Parathyroid adenoma (tissue), 2 donors: ENCODE measurements around the gene SPTAN1.
A peak's percentile ranks its signal among the peaks of the same experiment; 100 is the strongest.

ENCODE experiments used
- H2AFZ ChIP-seq: fragments of 300-600 bp; sonication (generic); one replicate; pipeline ENCODE4 v1.7.0; 2017; ENCODE audit warnings: antibody characterized with exemption, mild to moderate bottlenecking
- H3K27ac ChIP-seq: fragments of 300-600 bp; sonication (generic); one replicate; pipeline ENCODE4 v1.7.0; 2017
- H3K27me3 ChIP-seq: fragments of 300-600 bp; sonication (generic); one replicate; pipeline ENCODE4 v1.7.0; 2017; ENCODE audit warnings: low read length; ENCODE audit not compliant: control insufficient read depth, insufficient read depth
- H3K36me3 ChIP-seq: fragments of 300-600 bp; sonication (generic); one replicate; pipeline ENCODE4 v1.7.0; 2017; ENCODE audit warnings: low read length; ENCODE audit not compliant: control insufficient read depth, insufficient read depth
- H3K4me1 ChIP-seq: fragments of 300-600 bp; sonication (generic); one replicate; pipeline ENCODE4 v1.7.0; 2017; ENCODE audit warnings: control low read depth
- H3K4me2 ChIP-seq: fragments of 300-600 bp; sonication (generic); one replicate; pipeline ENCODE4 v1.7.0; 2017; ENCODE audit warnings: low read length
- H3K4me3 ChIP-seq: fragments of 300-600 bp; sonication (generic); one replicate; pipeline ENCODE4 v1.7.0; 2017; ENCODE audit warnings: low read depth, low read length
- H3K79me2 ChIP-seq: fragments of 300-600 bp; sonication (generic); one replicate; pipeline ENCODE4 v1.7.0; 2017; ENCODE audit warnings: control low read depth
- H3K9ac ChIP-seq: fragments of 300-600 bp; sonication (generic); one replicate; pipeline ENCODE4 v1.7.0; 2017; ENCODE audit warnings: mild to moderate bottlenecking
- H3K9me3 ChIP-seq: fragments of 300-600 bp; sonication (generic); one replicate; pipeline ENCODE4 v1.7.0; 2017; ENCODE audit warnings: low read length; ENCODE audit not compliant: control insufficient read depth
- TF ChIP-seq, protein P1 (sequence below): fragments of 300-600 bp; sonication (generic); IDR thresholded peaks from one replicate; pipeline ENCODE4 v1.7.0; 2017; ENCODE audit warnings: antibody characterized with exemption, mild to moderate bottlenecking
- donor health status: primary hyperparathyroidism.

SPTAN1 gene

DNA sequence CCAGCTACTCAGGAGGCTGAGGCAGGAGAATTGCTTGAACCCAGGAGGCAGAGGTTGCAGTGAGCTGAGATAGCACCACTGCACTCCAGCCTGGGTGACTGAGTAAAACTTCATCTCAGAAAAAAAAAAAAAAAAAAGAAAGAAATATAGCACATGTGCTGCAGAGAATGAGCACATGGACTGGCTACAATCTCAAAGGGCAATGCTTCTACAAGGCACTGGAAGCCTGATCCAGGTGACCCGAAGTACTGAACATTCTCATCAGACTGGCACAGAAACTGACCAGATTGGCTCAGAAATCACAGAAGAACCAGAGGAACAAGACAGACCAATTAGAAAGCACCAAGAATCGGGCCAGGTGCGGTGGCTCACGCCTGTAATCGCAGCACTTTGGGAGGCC, 99.4 kb downstream of the SPTAN1 start:
- H3K27me3 ChIP-seq, result no peaks in the 10 kb centered on the region
- no peaks in the 10 kb centered on the region for H3K9me3 ChIP-seq
- no peaks in the 10 kb centered on the region for H3K4me1 ChIP-seq
- no peak overlapping the region for H3K9ac ChIP-seq
- no peak overlapping the region for H3K27ac ChIP-seq
- no peak overlapping the region for H2AFZ ChIP-seq
- no peak overlapping the region for H3K4me2 ChIP-seq
- TF ChIP-seq, protein P1, sequence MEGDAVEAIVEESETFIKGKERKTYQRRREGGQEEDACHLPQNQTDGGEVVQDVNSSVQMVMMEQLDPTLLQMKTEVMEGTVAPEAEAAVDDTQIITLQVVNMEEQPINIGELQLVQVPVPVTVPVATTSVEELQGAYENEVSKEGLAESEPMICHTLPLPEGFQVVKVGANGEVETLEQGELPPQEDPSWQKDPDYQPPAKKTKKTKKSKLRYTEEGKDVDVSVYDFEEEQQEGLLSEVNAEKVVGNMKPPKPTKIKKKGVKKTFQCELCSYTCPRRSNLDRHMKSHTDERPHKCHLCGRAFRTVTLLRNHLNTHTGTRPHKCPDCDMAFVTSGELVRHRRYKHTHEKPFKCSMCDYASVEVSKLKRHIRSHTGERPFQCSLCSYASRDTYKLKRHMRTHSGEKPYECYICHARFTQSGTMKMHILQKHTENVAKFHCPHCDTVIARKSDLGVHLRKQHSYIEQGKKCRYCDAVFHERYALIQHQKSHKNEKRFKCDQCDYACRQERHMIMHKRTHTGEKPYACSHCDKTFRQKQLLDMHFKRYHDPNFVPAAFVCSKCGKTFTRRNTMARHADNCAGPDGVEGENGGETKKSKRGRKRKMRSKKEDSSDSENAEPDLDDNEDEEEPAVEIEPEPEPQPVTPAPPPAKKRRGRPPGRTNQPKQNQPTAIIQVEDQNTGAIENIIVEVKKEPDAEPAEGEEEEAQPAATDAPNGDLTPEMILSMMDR, result no peak
- H3K4me3 ChIP-seq, result no peak overlapping the region
- H3K79me2 ChIP-seq, result no peaks in the 10 kb centered on the region
- H3K36me3 ChIP-seq, result no peaks in the 10 kb centered on the region

DNA sequence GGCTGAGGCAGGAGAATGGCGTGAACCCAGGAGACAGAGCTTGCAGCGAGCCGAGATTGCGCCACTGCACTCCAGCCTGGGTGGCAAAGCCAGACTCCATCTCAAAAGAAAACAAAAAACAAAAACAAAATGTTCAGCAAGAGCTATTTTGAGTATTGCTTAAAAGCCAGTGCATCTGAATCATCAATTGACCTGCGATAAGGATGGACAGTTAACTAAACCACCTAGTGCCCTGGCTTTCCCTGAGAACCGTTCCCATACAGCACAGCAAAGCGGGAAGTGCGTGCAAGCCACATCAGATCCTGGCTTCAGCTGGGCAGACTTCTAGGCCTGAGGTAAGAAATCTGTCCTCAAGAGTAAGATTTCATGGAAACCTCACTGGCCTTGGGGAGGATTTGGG, 101.5 kb downstream of the SPTAN1 start:
- H3K27ac ChIP-seq, result no peak overlapping the region
- no peak overlapping the region for H3K4me2 ChIP-seq
- H3K9ac ChIP-seq, result no peak overlapping the region

GRCh38 chr9:128654481-128654880, 102.1 kb downstream of the SPTAN1 start:
- Histone ChIP-seq H3K27ac (no peak overlapping the region), H3K4me3 (no peak overlapping the region), H3K27me3 (no peaks in the 10 kb centered on the region), H3K9me3 (no peaks in the 10 kb centered on the region), H2AFZ (no peak overlapping the region), H3K4me2 (no peak overlapping the region), H3K4me1 (no peaks in the 10 kb centered on the region), H3K36me3 (no peaks in the 10 kb centered on the region), H3K9ac (no peak overlapping the region), H3K79me2 (no peaks in the 10 kb centered on the region)
- TF ChIP-seq, protein P1, result no peak

More for the DNA sequence above, 101.5 kb downstream of the SPTAN1 start:
- Histone ChIP-seq H3K79me2 (no peaks in the 10 kb centered on the region), H3K27me3 (no peaks in the 10 kb centered on the region), H2AFZ (no peak overlapping the region), H3K4me3 (no peak overlapping the region), H3K36me3 (no peaks in the 10 kb centered on the region), H3K4me1 (no peaks in the 10 kb centered on the region), H3K9me3 (no peaks in the 10 kb centered on the region)
- TF ChIP-seq, protein P1, result no peak

DNA sequence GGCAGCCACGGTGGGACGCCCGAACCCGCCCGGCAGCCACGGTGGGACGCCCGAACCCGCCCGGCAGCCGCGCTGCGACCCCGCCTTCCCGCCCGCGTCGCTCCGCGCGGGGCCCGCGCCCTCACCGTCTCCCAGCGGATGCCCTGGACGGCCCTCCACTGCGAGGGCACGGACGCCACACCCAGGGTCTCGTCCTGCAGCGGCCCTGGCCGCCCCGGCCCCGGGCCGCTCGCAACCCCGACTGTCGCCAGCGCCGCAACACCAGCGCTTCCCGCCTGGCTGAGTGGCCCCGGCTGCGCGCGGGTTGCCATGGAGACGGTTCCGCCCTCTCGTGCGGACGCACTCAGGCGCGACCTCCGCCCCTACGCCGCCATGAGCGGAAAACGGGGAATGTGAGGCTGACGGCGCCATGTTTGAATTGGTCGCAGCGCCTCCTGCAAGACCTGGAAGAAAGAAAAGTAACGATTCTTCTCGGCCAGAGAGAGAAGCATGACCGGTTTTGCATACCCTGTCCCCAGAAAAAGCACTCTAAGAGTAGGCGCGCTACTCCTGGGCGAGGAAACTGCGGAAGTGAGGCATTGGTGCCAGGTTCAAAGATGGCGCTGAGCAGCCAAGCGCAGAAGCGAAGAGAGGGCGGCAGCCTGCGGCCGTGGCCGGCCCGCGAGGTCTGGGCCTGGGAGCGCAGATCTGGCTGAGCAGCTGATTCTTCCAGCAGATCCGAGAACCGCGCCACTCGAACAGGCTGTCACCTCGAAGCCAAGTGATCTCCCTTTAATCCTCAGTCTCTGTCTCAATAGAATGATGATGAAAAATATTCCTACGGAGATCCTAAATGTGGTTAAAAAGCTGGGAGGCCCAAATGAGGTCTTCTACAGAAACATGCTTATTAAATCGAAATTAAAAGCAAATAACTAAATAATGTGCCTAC, 104.3 kb downstream of the SPTAN1 start, which contains the start of gene DYNC2I2:
Gene DYNC2I2 (minus strand): TSS at position 432 of the 928 bp plus-strand sequence. CDS start 121 bp downstream, at position 311.
- H3K27me3 ChIP-seq, result no peaks in the 10 kb centered on the region
- H3K9me3 ChIP-seq, result no peaks in the 10 kb centered on the region
- H3K79me2 ChIP-seq, result no peaks in the 10 kb centered on the region
- peak within 1 kb of the TSS; percentile 100 for H3K27ac ChIP-seq
- no peaks in the 10 kb centered on the region for H3K4me1 ChIP-seq
- peak within 1 kb of the TSS; percentile 46 for H3K9ac ChIP-seq
- TF ChIP-seq, protein P1, result no peak
- peak within 1 kb of the TSS; percentile 77 for H3K4me3 ChIP-seq
- H3K4me2 ChIP-seq, result peak within 1 kb of the TSS; percentile 98
- H3K36me3 ChIP-seq, result no peaks in the 10 kb centered on the region
- H2AFZ ChIP-seq, result peak within 1 kb of the TSS; percentile 94
